WTC11 (cell line): ENCODE results near the gene AKT1S1. TPM values are rescaled to one million over a fixed set of nuclear protein-coding genes. Genes with fewer than 3 reads are reported as not detected.

Experiments used
- ATAC-seq: fragments of 200-7000 bp; cut with Tn5 transposase; 2 replicates; pipeline ENCODE4 v1.10.0; 2021; ENCODE audit warnings: mild to moderate bottlenecking, moderate library complexity
- CTCF ChIA-PET: fragments of 300-600 bp; sonication (Branson Sonifier 250); formaldehyde crosslinking; loops from one replicate; lab custom pipeline; 2021; ENCODE audit warnings: antibody characterized with exemption; lab: Charles Lee
- POLR2A ChIA-PET: fragments of 350-600 bp; sonication (Branson Sonifier 250); formaldehyde crosslinking; loops from one replicate; lab custom pipeline; 2021; ENCODE audit warnings: antibody characterized with exemption; lab: Charles Lee
- DNase-seq: peaks from one replicate; pipeline ENCODE4 v3.0.0; 2021; ENCODE audit warnings: low spot score
- H3K27ac Mint-ChIP-seq: 2 replicates; pipeline ENCODE4 v1.8.0; 2021; ENCODE audit warnings: mixed read lengths
- H3K27me3 Mint-ChIP-seq: 2 replicates; pipeline ENCODE4 v1.8.0; 2021; ENCODE audit warnings: low read depth, mild to moderate bottlenecking, moderate library complexity, mixed read lengths
- H3K36me3 Mint-ChIP-seq: 2 replicates; pipeline ENCODE4 v1.8.0; 2021; ENCODE audit warnings: mixed read lengths
- H3K4me1 Mint-ChIP-seq: 2 replicates; pipeline ENCODE4 v1.8.0; 2022; ENCODE audit warnings: mixed read lengths
- H3K4me3 Mint-ChIP-seq: 2 replicates; pipeline ENCODE4 v1.8.0; 2021; ENCODE audit warnings: mild to moderate bottlenecking, moderate library complexity, mixed read lengths
- H3K9me3 Mint-ChIP-seq: 2 replicates; pipeline ENCODE4 v1.8.0; 2021; ENCODE audit warnings: mixed read lengths
- ATF2 ChIP-seq: sonication (generic); formaldehyde crosslinking; IDR thresholded peaks from 2 replicates; pipeline ENCODE4 v1.8.1; 2022; ENCODE audit warnings: low read depth, missing genetic modification reagents, borderline replicate concordance
- ATF3 ChIP-seq: sonication (generic); formaldehyde crosslinking; conservative IDR thresholded peaks from 2 replicates; pipeline ENCODE4 v1.8.1; 2022; ENCODE audit warnings: mild to moderate bottlenecking, missing genetic modification reagents
- E2F4 ChIP-seq: sonication (generic); formaldehyde crosslinking; IDR thresholded peaks from 2 replicates; pipeline ENCODE4 v1.8.1; 2022; ENCODE audit warnings: low read depth, mild to moderate bottlenecking, moderate library complexity, missing genetic modification reagents, borderline replicate concordance
- HMGA2 ChIP-seq: fragments of 250-450 bp; sonication (Bioruptor Pico); IDR thresholded peaks from 2 replicates; pipeline ENCODE4 v1.4.0; 2021; ENCODE audit warnings: mild to moderate bottlenecking, moderate library complexity
- KAT7 ChIP-seq: sonication (generic); formaldehyde crosslinking; IDR thresholded peaks from 2 replicates; pipeline ENCODE4 v1.8.1; 2023; ENCODE audit warnings: missing genetic modification reagents, mild to moderate bottlenecking, borderline replicate concordance
- MLX ChIP-seq: sonication (generic); formaldehyde crosslinking; IDR thresholded peaks from 2 replicates; pipeline ENCODE4 v1.8.1; 2023; ENCODE audit warnings: mild to moderate bottlenecking, missing genetic modification reagents, moderate library complexity
- NFYB ChIP-seq: sonication (generic); formaldehyde crosslinking; conservative IDR thresholded peaks from 2 replicates; pipeline ENCODE4 v1.8.0; 2022; ENCODE audit warnings: low read depth, missing genetic modification reagents
- NR1H2 ChIP-seq: sonication (generic); formaldehyde crosslinking; IDR thresholded peaks from 2 replicates; pipeline ENCODE4 v1.9.0; 2021; ENCODE audit warnings: mild to moderate bottlenecking, moderate library complexity, missing genetic modification reagents
- PRRX2 ChIP-seq: fragments of 250-450 bp; sonication (Bioruptor Pico); IDR thresholded peaks from 2 replicates; pipeline ENCODE4 v1.8.0; 2021; ENCODE audit warnings: mild to moderate bottlenecking
- STAT6 ChIP-seq: sonication (generic); formaldehyde crosslinking; conservative IDR thresholded peaks from 2 replicates; pipeline ENCODE4 v1.8.1; 2023; ENCODE audit warnings: mild to moderate bottlenecking, low read depth, missing genetic modification reagents, moderate library complexity
- ZNF121 ChIP-seq: sonication (generic); formaldehyde crosslinking; IDR thresholded peaks from 2 replicates; pipeline ENCODE4 v1.8.0; 2023; ENCODE audit warnings: missing genetic modification reagents
- ZNF232 ChIP-seq: sonication (generic); formaldehyde crosslinking; IDR thresholded peaks from 2 replicates; pipeline ENCODE4 v1.8.0; 2022; ENCODE audit warnings: mild to moderate bottlenecking, missing genetic modification reagents
- ZNF532 ChIP-seq: fragments of 250-450 bp; sonication (Bioruptor Pico); IDR thresholded peaks from 2 replicates; pipeline ENCODE4 v1.9.0; 2021; ENCODE audit warnings: mild to moderate bottlenecking, borderline replicate concordance
- ZNF671 ChIP-seq: fragments of 250-450 bp; sonication (Bioruptor Pico); IDR thresholded peaks from 2 replicates; pipeline ENCODE4 v1.8.0; 2021; ENCODE audit warnings: mild to moderate bottlenecking
- total RNA-seq: library from RNA; stranded (reverse); gene quantifications from 3 replicates; pipeline ENCODE4 v1.2.3, GENCODE V29; 2021

AKT1S1 gene
- total RNA-seq, 1 experiment from 2014 or later = 47.8 TPM

GRCh38 chr19:49872245-49873128 lies 4.7 kb downstream of the AKT1S1 start:
- ChIA-PET CTCF (no interaction called here), POLR2A (no interaction called here)
- TF ChIP-seq ZNF532 = no peak
- no peak for TF ChIP-seq PRRX2 (CRISPR knock-in tag)
- TF ChIP-seq NR1H2 (CRISPR knock-in tag) = no peak
- TF ChIP-seq ATF3 (CRISPR knock-in tag) = no peak
- no peak for TF ChIP-seq ZNF232
- TF ChIP-seq KAT7 (CRISPR knock-in tag) = no peak
- ATAC-seq = no peak
- DNase-seq = no peak
- Mint-ChIP-seq H3K36me3 (no peaks in the 10 kb centered on the region), H3K4me1 (peaks cover 14% of the 10 kb centered on the region), H3K4me3 (no peak overlapping the region), H3K27me3 (no peaks in the 10 kb centered on the region), H3K27ac (peak overlapping the region; percentile 60; the same call in 1 of the 2 replicates), H3K9me3 (peaks cover 3% of the 10 kb centered on the region; the same call in 1 of the 2 replicates)

- no peak overlapping the region for H3K4me3 Mint-ChIP-seq
- H3K9me3 Mint-ChIP-seq = peaks cover 3% of the 10 kb centered on the region; the same call in 1 of the 2 replicates
- H3K27me3 Mint-ChIP-seq = no peaks in the 10 kb centered on the region
- no peak for DNase-seq
- ATAC-seq = no peak
- peak overlapping the region; percentile 60; the same call in 1 of the 2 replicates for H3K27ac Mint-ChIP-seq
- TF ChIP-seq E2F4 (CRISPR knock-in tag) = no peak
- no peak for TF ChIP-seq HMGA2
- TF ChIP-seq ZNF671 (CRISPR knock-in tag) = no peak
- no peak for TF ChIP-seq ATF2 (CRISPR knock-in tag)
- no peak for TF ChIP-seq ZNF121 (CRISPR knock-in tag)
- POLR2A ChIA-PET = interaction anchor here (0.7 kb wide), 1 partner anchor 1343 kb away, joined by 3 read pairs; no protein-coding TSS in a partner anchor
- peaks cover 17% of the 10 kb centered on the region for H3K4me1 Mint-ChIP-seq
- H3K36me3 Mint-ChIP-seq = no peaks in the 10 kb centered on the region; the same call in 1 of the 2 replicates
- CTCF ChIA-PET = no interaction called here
Observed at GRCh38 chr19:49871349-49871985, 5.7 kb downstream of the AKT1S1 start.

GRCh38 chr19:49870309-49870901 lies 6.8 kb downstream of the AKT1S1 start:
- H3K36me3 Mint-ChIP-seq = no peaks in the 10 kb centered on the region; the same call in 1 of the 2 replicates
- CTCF ChIA-PET = no interaction called here
- TF ChIP-seq STAT6 (CRISPR knock-in tag) (no peak), MLX (CRISPR knock-in tag) (no peak), NFYB (CRISPR knock-in tag) (no peak)

More at GRCh38 chr19:49870309-49870901, 6.8 kb downstream of the AKT1S1 start:
- H3K4me1 Mint-ChIP-seq = peaks cover 24% of the 10 kb centered on the region
- POLR2A ChIA-PET = interaction anchor here (0.7 to 1.7 kb wide), 3 partner anchors 12 to 1342 kb away, joined by 3 to 7 read pairs (median 6); partner anchors contain the start of gene FUZ
- ATAC-seq (no peak), DNase-seq (no peak)
- peaks cover 3% of the 10 kb centered on the region; the same call in 1 of the 2 replicates for H3K9me3 Mint-ChIP-seq
- H3K4me3 Mint-ChIP-seq = no peak overlapping the region
- peak overlapping the region; percentile 96 for H3K27ac Mint-ChIP-seq
- H3K27me3 Mint-ChIP-seq = no peaks in the 10 kb centered on the region
